H9 (cell line): ENCODE results near the gene RILPL1. TPM values are rescaled to one million over a fixed set of nuclear protein-coding genes. Genes with fewer than 3 reads are reported as not detected.

ENCODE experiments used
- DNase-seq: peaks from one replicate; pipeline ENCODE4 v3.0.0-alpha.2; 2017
- H2AFZ ChIP-seq: one replicate; pipeline ENCODE4 v1.6.1; 2013; ENCODE audit warnings: mild to moderate bottlenecking, low read length, control low read depth, moderate library complexity
- H2AK5ac ChIP-seq: 2 replicates; pipeline ENCODE4 v1.6.1; 2013; ENCODE audit warnings: low read length, control low read depth, mixed read lengths; ENCODE audit not compliant: insufficient read length
- H2BK120ac ChIP-seq: one replicate; pipeline ENCODE4 v1.6.1; 2013; ENCODE audit warnings: low read depth, mild to moderate bottlenecking, low read length, control low read depth, inconsistent platforms; ENCODE audit not compliant: poor library complexity, severe bottlenecking
- H2BK12ac ChIP-seq: 2 replicates; pipeline ENCODE4 v1.6.1; 2013; ENCODE audit warnings: low read length, control low read depth, mixed read lengths, low read depth; ENCODE audit not compliant: insufficient read length
- H2BK15ac ChIP-seq: 2 replicates; pipeline ENCODE4 v1.6.1; 2013; ENCODE audit warnings: low read depth, low read length, control low read depth
- H2BK20ac ChIP-seq: one replicate; pipeline ENCODE4 v1.6.1; 2013; ENCODE audit warnings: low read depth, mild to moderate bottlenecking, low read length, control low read depth, inconsistent platforms; ENCODE audit not compliant: poor library complexity, severe bottlenecking
- H2BK5ac ChIP-seq: 2 replicates; pipeline ENCODE4 v1.6.1; 2013; ENCODE audit warnings: low read length, control low read depth, mixed read lengths; ENCODE audit not compliant: insufficient read length
- H3K14ac ChIP-seq: 2 replicates; pipeline ENCODE4 v1.6.1; 2013; ENCODE audit warnings: low read length, control low read depth; ENCODE audit not compliant: insufficient read depth
- H3K18ac ChIP-seq: 2 replicates; pipeline ENCODE4 v1.6.1; 2013; ENCODE audit warnings: low read depth, mild to moderate bottlenecking, mixed read lengths, low read length, control low read depth; ENCODE audit not compliant: insufficient read length
- H3K23ac ChIP-seq: 2 replicates; pipeline ENCODE4 v1.6.1; 2013; ENCODE audit warnings: low read length, control low read depth, mixed read lengths, low read depth; ENCODE audit not compliant: insufficient read length
- H3K23me2 ChIP-seq: 2 replicates; pipeline ENCODE4 v1.6.1; 2013; ENCODE audit warnings: low read depth, mild to moderate bottlenecking, mixed read lengths, low read length, control low read depth; ENCODE audit not compliant: insufficient read length, poor library complexity, severe bottlenecking
- H3K27ac ChIP-seq: 2 replicates; pipeline ENCODE4 v1.5.1; 2013; ENCODE audit warnings: low read length, control low read depth, mixed read lengths, low read depth; ENCODE audit not compliant: insufficient read length
- H3K27me3 ChIP-seq: 2 replicates; pipeline ENCODE4 v1.6.1; 2013; ENCODE audit warnings: low read length, control low read depth, inconsistent platforms; ENCODE audit not compliant: insufficient read depth
- H3K4ac ChIP-seq: 2 replicates; pipeline ENCODE4 v1.6.1; 2013; ENCODE audit warnings: low read depth, mild to moderate bottlenecking, control low read depth, inconsistent platforms, low read length, moderate library complexity
- H3K4me1 ChIP-seq: 2 replicates; pipeline ENCODE4 v1.6.1; 2013; ENCODE audit warnings: low read length, control low read depth, inconsistent platforms; ENCODE audit not compliant: insufficient read depth
- H3K4me2 ChIP-seq: 2 replicates; pipeline ENCODE4 v1.6.1; 2013; ENCODE audit warnings: low read length, control low read depth, mixed read lengths; ENCODE audit not compliant: insufficient read length, insufficient read depth
- H3K56ac ChIP-seq: 2 replicates; pipeline ENCODE4 v1.6.1; 2013; ENCODE audit warnings: low read depth, mild to moderate bottlenecking, mixed read lengths, low read length, control low read depth; ENCODE audit not compliant: insufficient read length
- H3K79me1 ChIP-seq: 2 replicates; pipeline ENCODE4 v1.6.1; 2013; ENCODE audit warnings: low read depth, mild to moderate bottlenecking, moderate library complexity, low read length, control low read depth, inconsistent platforms; ENCODE audit not compliant: insufficient read depth, poor library complexity, severe bottlenecking
- H3K79me2 ChIP-seq: 2 replicates; pipeline ENCODE4 v1.6.1; 2013; ENCODE audit warnings: low read length, control low read depth, inconsistent platforms; ENCODE audit not compliant: insufficient read depth
- H3K9ac ChIP-seq: 2 replicates; pipeline ENCODE4 v1.6.1; 2013; ENCODE audit warnings: low read length, control low read depth, mixed read lengths; ENCODE audit not compliant: insufficient read length; ENCODE audit errors: extremely low read depth
- H3K9me3 ChIP-seq: one replicate; pipeline ENCODE4 v1.6.1; 2013; ENCODE audit warnings: low read depth, low read length, inconsistent platforms; ENCODE audit not compliant: control insufficient read depth
- H3T11ph ChIP-seq: one replicate; pipeline ENCODE4 v1.6.1; 2013; ENCODE audit warnings: mild to moderate bottlenecking, low read length, control low read depth, inconsistent platforms
- H4K20me1 ChIP-seq: one replicate; pipeline ENCODE4 v1.6.1; 2013; ENCODE audit not compliant: control insufficient read depth, insufficient read length, insufficient read depth
- H4K5ac ChIP-seq: 2 replicates; pipeline ENCODE4 v1.6.1; 2013; ENCODE audit warnings: low read depth, mild to moderate bottlenecking, mixed read lengths, low read length, control low read depth; ENCODE audit not compliant: insufficient read length
- H4K8ac ChIP-seq: replicated peaks from 2 replicates; pipeline ENCODE4 v1.6.1; 2013; ENCODE audit warnings: low read length, control low read depth, mixed read lengths, low read depth; ENCODE audit not compliant: insufficient read length
- H4K91ac ChIP-seq: 2 replicates; pipeline ENCODE4 v1.6.1; 2013; ENCODE audit warnings: low read depth, mild to moderate bottlenecking, moderate library complexity, mixed read lengths, low read length, control low read depth; ENCODE audit not compliant: insufficient read length
- H3K27ac Mint-ChIP-seq, 3 experiments: 2 replicates in 2 of 3; 3 replicates in 1 of 3; pipeline ENCODE4 v1.8.0; 2020 to 2021; ENCODE audit warnings: mixed read lengths in 3 of 3, mild to moderate bottlenecking in 1 of 3, moderate library complexity in 1 of 3
- H3K27me3 Mint-ChIP-seq: 2 replicates; pipeline ENCODE4 v1.8.0; 2021; ENCODE audit warnings: low read depth, mild to moderate bottlenecking, moderate library complexity, mixed read lengths
- H3K36me3 Mint-ChIP-seq, 3 experiments: 2 replicates in 2 of 3; 3 replicates in 1 of 3; pipeline ENCODE4 v1.8.0; 2020 to 2021; ENCODE audit warnings: low read depth in 3 of 3, mixed read lengths in 3 of 3; ENCODE audit not compliant: insufficient read depth in 1 of 3
- H3K4me1 Mint-ChIP-seq, 2 experiments: 2 replicates each; pipeline ENCODE4 v1.8.0; 2020; ENCODE audit warnings: mixed read lengths in 2 of 2
- H3K4me3 Mint-ChIP-seq, 2 experiments: 2 replicates in 1 of 2; 3 replicates in 1 of 2; pipeline ENCODE4 v1.8.0; 2020 to 2021; ENCODE audit warnings: mild to moderate bottlenecking in 2 of 2, mixed read lengths in 2 of 2, moderate library complexity in 1 of 2
- H3K9me3 Mint-ChIP-seq, 2 experiments: 2 replicates in 1 of 2; 3 replicates in 1 of 2; pipeline ENCODE4 v1.8.0; 2020; ENCODE audit warnings: mild to moderate bottlenecking in 2 of 2, mixed read lengths in 2 of 2, moderate library complexity in 1 of 2
- WGBS: extraction: QIAGEN DNeasy Blood & Tissue Kit; methylation state at CpG from one replicate; pipeline ENCODE4 v1.1.7; 2013; ENCODE audit warnings: missing lambda C conversion rate, low lambda C conversion rate, mixed read lengths; ENCODE audit not compliant: insufficient read length; ENCODE audit errors: extremely low coverage; 5-methylcytosine and 5-hydroxymethylcytosine counted together
- total RNA-seq: library from RNA; stranded (reverse); gene quantifications from 2 replicates; pipeline ENCODE4 v1.2.1, GENCODE V29; 2021
- TF ChIP-seq, protein P1 (sequence below): fragments of 200-600 bp; sonication (generic); conservative IDR thresholded peaks from 3 replicates; pipeline ENCODE4 v1.8.0; 2021; ENCODE audit warnings: antibody characterized with exemption, mild to moderate bottlenecking

Gene RILPL1
- total RNA-seq, 1 experiment from 2014 or later: 8.1 TPM

DNA sequence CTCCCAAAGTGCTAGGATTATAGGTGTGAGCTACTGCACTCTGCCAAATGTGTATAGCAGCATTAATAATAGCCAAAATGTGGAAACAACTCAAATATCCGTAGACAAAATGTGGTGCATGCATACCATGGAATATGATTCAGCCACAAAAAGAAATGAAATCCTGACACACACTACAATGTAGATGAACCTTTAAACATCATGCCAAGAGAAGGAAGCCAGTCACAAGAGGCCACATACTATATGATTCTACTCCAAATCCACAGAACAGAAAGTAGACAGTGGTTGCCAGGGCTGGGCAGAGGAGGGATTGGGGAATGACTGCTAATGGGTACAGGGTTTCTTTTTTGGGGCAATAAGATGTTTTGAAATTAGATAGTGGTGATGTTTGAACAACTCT lies 43.1 kb upstream of the RILPL1 start:
- H3K4me1 ChIP-seq: no peaks in the 10 kb centered on the region
- no peak overlapping the region for H3K23ac ChIP-seq
- Mint-ChIP-seq H3K4me1 (no peaks in the 10 kb centered on the region), H3K27me3 (peaks cover 4% of the 10 kb centered on the region; the same call in 1 of the 2 replicates), H3K36me3 (peaks cover 0 to 8% (median 6%) of the 10 kb centered on the region in 3 experiments; a peak in 4 of 7 replicates), H3K9me3 (no peaks in the 10 kb centered on the region; a peak in 1 of 5 replicates), H3K4me3 (no peak overlapping the region), H3K27ac (no peak overlapping the region)
- H4K91ac ChIP-seq: no peak overlapping the region
- no peak overlapping the region for H2BK12ac ChIP-seq
- H2BK20ac ChIP-seq: no peak overlapping the region
- no peak for DNase-seq
- no peaks in the 10 kb centered on the region for H4K20me1 ChIP-seq
- H2BK5ac ChIP-seq: no peak overlapping the region
- no peak overlapping the region for H3K4ac ChIP-seq
- H2AFZ ChIP-seq: no peak overlapping the region
- H2BK15ac ChIP-seq: no peak overlapping the region
- WGBS: no CpG with 5 or more reads among the region's 1 CpG
- H3K23me2 ChIP-seq: no peaks in the 10 kb centered on the region
- H3T11ph ChIP-seq: no peak overlapping the region
- H3K27ac ChIP-seq: no peak overlapping the region
- H3K14ac ChIP-seq: no peak overlapping the region
- H2BK120ac ChIP-seq: no peak overlapping the region
- no peak overlapping the region for H3K56ac ChIP-seq
- H3K79me1 ChIP-seq: no peaks in the 10 kb centered on the region
- H2AK5ac ChIP-seq: no peak overlapping the region
- H3K4me2 ChIP-seq: no peak overlapping the region
- H4K8ac ChIP-seq: no peak overlapping the region
- H3K9ac ChIP-seq: no peak overlapping the region
- TF ChIP-seq, protein P1, sequence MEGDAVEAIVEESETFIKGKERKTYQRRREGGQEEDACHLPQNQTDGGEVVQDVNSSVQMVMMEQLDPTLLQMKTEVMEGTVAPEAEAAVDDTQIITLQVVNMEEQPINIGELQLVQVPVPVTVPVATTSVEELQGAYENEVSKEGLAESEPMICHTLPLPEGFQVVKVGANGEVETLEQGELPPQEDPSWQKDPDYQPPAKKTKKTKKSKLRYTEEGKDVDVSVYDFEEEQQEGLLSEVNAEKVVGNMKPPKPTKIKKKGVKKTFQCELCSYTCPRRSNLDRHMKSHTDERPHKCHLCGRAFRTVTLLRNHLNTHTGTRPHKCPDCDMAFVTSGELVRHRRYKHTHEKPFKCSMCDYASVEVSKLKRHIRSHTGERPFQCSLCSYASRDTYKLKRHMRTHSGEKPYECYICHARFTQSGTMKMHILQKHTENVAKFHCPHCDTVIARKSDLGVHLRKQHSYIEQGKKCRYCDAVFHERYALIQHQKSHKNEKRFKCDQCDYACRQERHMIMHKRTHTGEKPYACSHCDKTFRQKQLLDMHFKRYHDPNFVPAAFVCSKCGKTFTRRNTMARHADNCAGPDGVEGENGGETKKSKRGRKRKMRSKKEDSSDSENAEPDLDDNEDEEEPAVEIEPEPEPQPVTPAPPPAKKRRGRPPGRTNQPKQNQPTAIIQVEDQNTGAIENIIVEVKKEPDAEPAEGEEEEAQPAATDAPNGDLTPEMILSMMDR: no peak
- H3K27me3 ChIP-seq: no peaks in the 10 kb centered on the region
- H3K79me2 ChIP-seq: no peaks in the 10 kb centered on the region
- no peak overlapping the region for H3K18ac ChIP-seq
- H4K5ac ChIP-seq: no peak overlapping the region
- no peaks in the 10 kb centered on the region for H3K9me3 ChIP-seq
